ENCODE results near the gene A3GALT2.

A3GALT2 gene

DNA sequence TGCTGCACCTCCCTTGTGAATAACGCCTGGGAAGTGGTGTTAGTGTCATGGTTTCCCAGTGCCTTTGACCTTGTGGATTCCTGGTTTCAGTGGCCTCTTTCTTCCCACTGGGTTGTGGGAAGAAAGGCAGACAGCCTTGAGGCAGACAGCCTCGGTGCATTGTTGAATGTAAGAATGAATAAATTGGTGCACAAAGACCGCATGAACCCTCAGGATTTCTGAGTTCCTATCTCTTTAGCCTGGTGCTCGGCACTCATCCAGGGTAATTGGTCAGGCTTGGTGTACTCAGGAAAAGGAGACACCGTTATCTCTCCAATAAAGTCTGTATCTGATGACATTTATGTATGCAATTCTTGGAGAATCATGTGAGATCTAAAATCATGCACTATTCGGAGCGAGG lies 59.6 kb downstream of the A3GALT2 start:
- peak overlapping the region; percentile 35 for H3K4me2 ChIP-seq (ENCODE audit: low read depth, low read length, poor library complexity, severe bottlenecking)
- no peaks in the 10 kb centered on the region for H3K9me2 ChIP-seq (replicated peaks; ENCODE audit: low read depth, low read length)
- no peaks in the 10 kb centered on the region for H3F3A ChIP-seq (ENCODE audit: low read depth)
- no peak overlapping the region for H2AFZ ChIP-seq (ENCODE audit: low read length)
- no peak overlapping the region for H3K4me3 ChIP-seq (ENCODE audit: low read length, poor library complexity, severe bottlenecking)
- H3K36me3 ChIP-seq (ENCODE audit: insufficient read depth, low read length) = peaks cover 2% of the 10 kb centered on the region; the same call in 1 of the 2 replicates
- H3K79me2 ChIP-seq (ENCODE audit: insufficient read depth, low read length) = peaks cover 65% of the 10 kb centered on the region
- H3K9me3 ChIP-seq (ENCODE audit: insufficient read depth, low read depth, low read length) = no peaks in the 10 kb centered on the region
- no peak overlapping the region for H3K9ac ChIP-seq (ENCODE audit: low read depth, low read length, poor library complexity, severe bottlenecking)
- H4K20me1 ChIP-seq (ENCODE audit: insufficient read depth, low read length, poor library complexity, severe bottlenecking) = peaks cover 40% of the 10 kb centered on the region
- H3K4me1 ChIP-seq (ENCODE audit: insufficient read depth, low read length, poor library complexity, severe bottlenecking) = peaks cover 44% of the 10 kb centered on the region
- TF ChIP-seq, protein P1, sequence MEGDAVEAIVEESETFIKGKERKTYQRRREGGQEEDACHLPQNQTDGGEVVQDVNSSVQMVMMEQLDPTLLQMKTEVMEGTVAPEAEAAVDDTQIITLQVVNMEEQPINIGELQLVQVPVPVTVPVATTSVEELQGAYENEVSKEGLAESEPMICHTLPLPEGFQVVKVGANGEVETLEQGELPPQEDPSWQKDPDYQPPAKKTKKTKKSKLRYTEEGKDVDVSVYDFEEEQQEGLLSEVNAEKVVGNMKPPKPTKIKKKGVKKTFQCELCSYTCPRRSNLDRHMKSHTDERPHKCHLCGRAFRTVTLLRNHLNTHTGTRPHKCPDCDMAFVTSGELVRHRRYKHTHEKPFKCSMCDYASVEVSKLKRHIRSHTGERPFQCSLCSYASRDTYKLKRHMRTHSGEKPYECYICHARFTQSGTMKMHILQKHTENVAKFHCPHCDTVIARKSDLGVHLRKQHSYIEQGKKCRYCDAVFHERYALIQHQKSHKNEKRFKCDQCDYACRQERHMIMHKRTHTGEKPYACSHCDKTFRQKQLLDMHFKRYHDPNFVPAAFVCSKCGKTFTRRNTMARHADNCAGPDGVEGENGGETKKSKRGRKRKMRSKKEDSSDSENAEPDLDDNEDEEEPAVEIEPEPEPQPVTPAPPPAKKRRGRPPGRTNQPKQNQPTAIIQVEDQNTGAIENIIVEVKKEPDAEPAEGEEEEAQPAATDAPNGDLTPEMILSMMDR (conservative IDR thresholded peaks at IDR 0.05; ENCODE audit: low read length) = no peak
- no peak for TF ChIP-seq EZH2phosphoT487 (IDR thresholded peaks at IDR 0.05; ENCODE audit: borderline replicate concordance)
- no peaks in the 10 kb centered on the region for H3K27me3 ChIP-seq (ENCODE audit: insufficient read depth, low read length, poor library complexity, severe bottlenecking)

DNA sequence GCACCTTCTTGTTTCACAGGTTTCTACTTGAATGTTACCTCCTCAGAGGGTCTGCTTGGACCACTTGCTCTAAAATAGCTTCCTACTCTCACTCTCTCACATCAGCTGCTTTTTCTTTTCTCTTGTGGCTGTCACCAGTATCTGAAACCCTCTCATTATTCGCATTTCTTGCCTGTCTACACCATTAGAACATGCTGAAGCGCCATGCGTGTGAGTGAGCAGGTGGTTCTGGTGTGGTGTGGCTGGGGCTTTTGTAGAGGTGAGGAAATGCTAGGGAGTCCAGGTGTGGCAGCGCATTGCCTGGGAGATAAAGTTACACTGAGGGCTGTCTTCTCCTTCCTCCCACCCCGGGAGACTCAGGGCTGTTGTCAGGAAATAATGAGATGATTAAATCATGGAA lies 60.5 kb downstream of the A3GALT2 start:
- TF ChIP-seq EZH2phosphoT487 (IDR thresholded peaks at IDR 0.05; ENCODE audit: borderline replicate concordance) = no peak
- TF ChIP-seq, protein P1 (conservative IDR thresholded peaks at IDR 0.05; ENCODE audit: low read length) = no peak
- no peak overlapping the region for H3K4me3 ChIP-seq (ENCODE audit: low read length, poor library complexity, severe bottlenecking)
- H3K4me1 ChIP-seq (ENCODE audit: insufficient read depth, low read length, poor library complexity, severe bottlenecking) = peaks cover 44% of the 10 kb centered on the region
- no peak overlapping the region for H3K9ac ChIP-seq (ENCODE audit: low read depth, low read length, poor library complexity, severe bottlenecking)
- peaks cover 40% of the 10 kb centered on the region for H4K20me1 ChIP-seq (ENCODE audit: insufficient read depth, low read length, poor library complexity, severe bottlenecking)
- peak overlapping the region; percentile 96 for H3K4me2 ChIP-seq (ENCODE audit: low read depth, low read length, poor library complexity, severe bottlenecking)
- H3K79me2 ChIP-seq (ENCODE audit: insufficient read depth, low read length) = peaks cover 65% of the 10 kb centered on the region
- H3K27me3 ChIP-seq (ENCODE audit: insufficient read depth, low read length, poor library complexity, severe bottlenecking) = no peaks in the 10 kb centered on the region
- H3K9me3 ChIP-seq (ENCODE audit: insufficient read depth, low read depth, low read length) = no peaks in the 10 kb centered on the region
- no peaks in the 10 kb centered on the region for H3F3A ChIP-seq (ENCODE audit: low read depth)
- H2AFZ ChIP-seq (ENCODE audit: low read length) = no peak overlapping the region
- H3K36me3 ChIP-seq (ENCODE audit: insufficient read depth, low read length) = peaks cover 2% of the 10 kb centered on the region; the same call in 1 of the 2 replicates
- no peaks in the 10 kb centered on the region for H3K9me2 ChIP-seq (replicated peaks; ENCODE audit: low read depth, low read length)

DNA sequence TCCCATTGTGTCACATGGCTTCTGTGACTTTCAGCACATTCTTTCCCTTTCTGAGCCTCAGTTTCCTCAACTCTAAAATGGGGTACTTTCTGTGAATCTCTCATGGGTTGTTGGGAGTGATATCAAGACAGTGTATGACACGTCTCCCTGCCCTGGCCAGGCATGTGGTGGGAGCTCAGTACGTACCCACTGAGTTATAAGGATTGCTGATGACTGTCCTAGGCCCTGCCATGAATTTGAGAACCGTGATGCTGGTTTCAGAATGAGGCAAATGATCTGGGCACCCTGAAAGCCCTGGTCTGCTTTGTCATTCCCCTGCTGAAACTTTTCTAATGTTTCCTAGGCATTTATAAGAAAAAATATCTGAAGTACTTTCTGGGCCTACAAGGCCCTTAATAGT lies 61.0 kb downstream of the A3GALT2 start:
- Histone ChIP-seq H3K9me2 (replicated peaks; ENCODE audit: low read depth, low read length) (no peaks in the 10 kb centered on the region), H2AFZ (ENCODE audit: low read length) (no peak overlapping the region), H3K36me3 (ENCODE audit: insufficient read depth, low read length) (peaks cover 2% of the 10 kb centered on the region; the same call in 1 of the 2 replicates), H3K9me3 (ENCODE audit: insufficient read depth, low read depth, low read length) (no peaks in the 10 kb centered on the region), H3K4me2 (ENCODE audit: low read depth, low read length, poor library complexity, severe bottlenecking) (peak overlapping the region; percentile 96), H3K4me1 (ENCODE audit: insufficient read depth, low read length, poor library complexity, severe bottlenecking) (peaks cover 48% of the 10 kb centered on the region), H3K9ac (ENCODE audit: low read depth, low read length, poor library complexity, severe bottlenecking) (peak overlapping the region; percentile 100), H3K27me3 (ENCODE audit: insufficient read depth, low read length, poor library complexity, severe bottlenecking) (no peaks in the 10 kb centered on the region), H3F3A (ENCODE audit: low read depth) (no peaks in the 10 kb centered on the region), H3K79me2 (ENCODE audit: insufficient read depth, low read length) (peaks cover 65% of the 10 kb centered on the region), H4K20me1 (ENCODE audit: insufficient read depth, low read length, poor library complexity, severe bottlenecking) (peaks cover 40% of the 10 kb centered on the region), H3K4me3 (ENCODE audit: low read length, poor library complexity, severe bottlenecking) (no peak overlapping the region)
- TF ChIP-seq EZH2phosphoT487 (IDR thresholded peaks at IDR 0.05; ENCODE audit: borderline replicate concordance) = no peak
- TF ChIP-seq, protein P1 (conservative IDR thresholded peaks at IDR 0.05; ENCODE audit: low read length) = no peak
